Measurements from ENCODE around the gene ALK.

ALK gene

DNA sequence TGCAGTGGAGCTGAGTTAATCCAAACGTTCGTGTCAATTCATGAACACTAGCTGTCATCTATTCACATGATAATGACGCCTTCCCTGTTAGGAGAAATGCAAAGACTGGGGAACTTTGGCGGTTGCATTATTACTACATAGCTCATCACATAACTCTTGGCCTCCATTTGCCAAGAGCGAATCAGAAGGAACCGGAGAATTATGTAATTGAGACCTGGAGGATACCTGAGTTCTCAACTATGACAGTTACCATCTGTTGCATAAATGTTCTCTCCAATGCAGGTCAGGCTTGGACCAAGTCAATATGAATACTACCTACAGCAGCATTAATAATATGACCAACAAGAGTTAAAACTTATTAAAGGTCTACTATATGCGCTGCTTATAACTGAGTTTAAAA, 531.7 kb downstream of the ALK start:
- TF ChIP-seq, protein P1, sequence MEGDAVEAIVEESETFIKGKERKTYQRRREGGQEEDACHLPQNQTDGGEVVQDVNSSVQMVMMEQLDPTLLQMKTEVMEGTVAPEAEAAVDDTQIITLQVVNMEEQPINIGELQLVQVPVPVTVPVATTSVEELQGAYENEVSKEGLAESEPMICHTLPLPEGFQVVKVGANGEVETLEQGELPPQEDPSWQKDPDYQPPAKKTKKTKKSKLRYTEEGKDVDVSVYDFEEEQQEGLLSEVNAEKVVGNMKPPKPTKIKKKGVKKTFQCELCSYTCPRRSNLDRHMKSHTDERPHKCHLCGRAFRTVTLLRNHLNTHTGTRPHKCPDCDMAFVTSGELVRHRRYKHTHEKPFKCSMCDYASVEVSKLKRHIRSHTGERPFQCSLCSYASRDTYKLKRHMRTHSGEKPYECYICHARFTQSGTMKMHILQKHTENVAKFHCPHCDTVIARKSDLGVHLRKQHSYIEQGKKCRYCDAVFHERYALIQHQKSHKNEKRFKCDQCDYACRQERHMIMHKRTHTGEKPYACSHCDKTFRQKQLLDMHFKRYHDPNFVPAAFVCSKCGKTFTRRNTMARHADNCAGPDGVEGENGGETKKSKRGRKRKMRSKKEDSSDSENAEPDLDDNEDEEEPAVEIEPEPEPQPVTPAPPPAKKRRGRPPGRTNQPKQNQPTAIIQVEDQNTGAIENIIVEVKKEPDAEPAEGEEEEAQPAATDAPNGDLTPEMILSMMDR (conservative IDR thresholded peaks at IDR 0.05; ENCODE audit: low read depth, low read length), result no peak
- H3K36me3 ChIP-seq (ENCODE audit: insufficient read depth), result no peaks in the 10 kb centered on the region

DNA sequence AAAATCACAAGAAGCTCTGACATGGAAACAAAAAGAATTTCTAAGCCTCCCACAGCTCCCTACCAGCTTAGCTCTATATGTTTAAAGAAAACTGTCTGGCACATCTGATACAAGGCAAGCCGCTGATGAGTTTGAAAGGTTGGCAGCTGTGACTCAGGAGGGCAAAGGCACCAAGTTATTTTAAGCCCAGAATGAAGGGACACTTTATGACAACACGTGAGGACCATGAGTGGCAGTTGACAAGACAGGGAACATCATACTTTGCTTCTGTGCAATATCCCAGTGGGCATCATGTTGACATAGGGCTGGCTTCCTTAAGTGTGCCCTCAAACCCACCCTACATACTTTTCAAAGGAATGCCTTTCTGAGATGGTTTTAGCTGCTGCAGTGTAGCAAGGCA, 533.3 kb downstream of the ALK start:
- no peak overlapping the region for H2AFZ ChIP-seq (ENCODE audit: low read depth)
- no peak overlapping the region for H3K27ac ChIP-seq
- H3K4me1 ChIP-seq (ENCODE audit: low read depth, poor library complexity, severe bottlenecking), result no peaks in the 10 kb centered on the region
- no peak overlapping the region for H3K4me2 ChIP-seq
- no peaks in the 10 kb centered on the region for H3K79me2 ChIP-seq (ENCODE audit: insufficient read depth, low read depth)
- TF ChIP-seq, protein P1 (conservative IDR thresholded peaks at IDR 0.05; ENCODE audit: low read depth, low read length), result no peak
- H3K9ac ChIP-seq, result no peak overlapping the region
- H3K4me3 ChIP-seq (IDR thresholded peaks at IDR 0.05; ENCODE audit: insufficient read depth, low read depth, low read length), result no peak overlapping the region
- no peaks in the 10 kb centered on the region for H3K27me3 ChIP-seq (ENCODE audit: insufficient read depth, low read depth)
- H4K20me1 ChIP-seq (ENCODE audit: insufficient read depth), result no peaks in the 10 kb centered on the region
- no peaks in the 10 kb centered on the region for H3K36me3 ChIP-seq (ENCODE audit: insufficient read depth)

More for the DNA sequence above, 531.7 kb downstream of the ALK start:
- Histone ChIP-seq H3K4me2 (no peak overlapping the region), H3K27ac (no peak overlapping the region), H3K4me3 (IDR thresholded peaks at IDR 0.05; ENCODE audit: insufficient read depth, low read depth, low read length) (no peak overlapping the region), H3K79me2 (ENCODE audit: insufficient read depth, low read depth) (no peaks in the 10 kb centered on the region), H3K4me1 (ENCODE audit: low read depth, poor library complexity, severe bottlenecking) (no peaks in the 10 kb centered on the region), H3K9ac (no peak overlapping the region), H4K20me1 (ENCODE audit: insufficient read depth) (no peaks in the 10 kb centered on the region), H3K27me3 (ENCODE audit: insufficient read depth, low read depth) (no peaks in the 10 kb centered on the region), H2AFZ (ENCODE audit: low read depth) (no peak overlapping the region)

DNA sequence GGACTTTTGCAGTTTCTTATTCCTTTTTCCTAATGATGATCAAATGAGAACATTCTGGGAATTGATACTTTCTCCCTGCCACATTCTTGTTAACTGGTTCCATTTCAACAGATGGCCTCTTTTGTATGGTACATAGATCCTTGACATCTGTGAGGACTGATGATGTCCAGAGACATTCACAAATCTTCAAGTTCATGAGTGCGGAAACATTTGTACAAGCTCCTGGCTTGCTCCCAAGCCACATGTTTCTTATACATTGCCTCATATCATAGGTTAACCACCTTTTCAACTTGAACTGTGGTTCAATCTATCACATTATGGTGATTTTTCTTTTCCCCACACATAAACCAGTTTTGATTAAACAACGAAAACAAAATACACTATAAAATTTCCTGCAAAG, 538.9 kb downstream of the ALK start:
- Histone ChIP-seq H3K4me3 (IDR thresholded peaks at IDR 0.05; ENCODE audit: insufficient read depth, low read depth, low read length) (no peak overlapping the region), H3K4me1 (ENCODE audit: low read depth, poor library complexity, severe bottlenecking) (no peaks in the 10 kb centered on the region), H4K20me1 (ENCODE audit: insufficient read depth) (no peaks in the 10 kb centered on the region), H2AFZ (ENCODE audit: low read depth) (no peak overlapping the region), H3K79me2 (ENCODE audit: insufficient read depth, low read depth) (no peaks in the 10 kb centered on the region), H3K4me2 (no peak overlapping the region), H3K27me3 (ENCODE audit: insufficient read depth, low read depth) (no peaks in the 10 kb centered on the region), H3K36me3 (ENCODE audit: insufficient read depth) (no peaks in the 10 kb centered on the region), H3K27ac (no peak overlapping the region), H3K9ac (no peak overlapping the region)
- TF ChIP-seq, protein P1 (conservative IDR thresholded peaks at IDR 0.05; ENCODE audit: low read depth, low read length), result no peak

DNA sequence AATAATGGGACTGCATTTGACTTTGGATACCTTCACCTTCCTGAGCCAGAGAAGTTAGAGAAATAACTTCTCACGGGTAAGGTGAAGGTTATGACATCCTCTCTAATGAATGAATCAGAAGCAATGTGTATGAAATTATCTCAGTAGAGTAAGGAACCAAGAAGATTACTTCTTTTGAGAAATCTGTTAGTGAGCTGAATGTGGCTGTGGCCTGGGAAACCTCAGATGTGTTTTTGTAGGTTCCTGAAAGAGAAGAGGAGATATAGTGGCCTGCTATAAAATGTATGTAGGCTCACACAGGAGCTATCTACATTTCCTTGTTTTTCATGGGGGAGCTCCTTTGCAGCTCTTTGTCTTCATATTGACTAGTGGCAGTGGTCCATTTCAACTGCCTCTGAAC, 543.6 kb downstream of the ALK start:
- no peak overlapping the region for H2AFZ ChIP-seq (ENCODE audit: low read depth)

More for the DNA sequence above, 543.6 kb downstream of the ALK start:
- H3K79me2 ChIP-seq (ENCODE audit: insufficient read depth, low read depth), result no peaks in the 10 kb centered on the region
- H3K27ac ChIP-seq, result no peak overlapping the region
- H3K9ac ChIP-seq, result no peak overlapping the region
- TF ChIP-seq, protein P1 (conservative IDR thresholded peaks at IDR 0.05; ENCODE audit: low read depth, low read length), result no peak
- H4K20me1 ChIP-seq (ENCODE audit: insufficient read depth), result no peaks in the 10 kb centered on the region
- H3K4me2 ChIP-seq, result no peak overlapping the region
- H3K36me3 ChIP-seq (ENCODE audit: insufficient read depth), result no peaks in the 10 kb centered on the region
- no peaks in the 10 kb centered on the region for H3K4me1 ChIP-seq (ENCODE audit: low read depth, poor library complexity, severe bottlenecking)
- no peaks in the 10 kb centered on the region for H3K27me3 ChIP-seq (ENCODE audit: insufficient read depth, low read depth)
- H3K4me3 ChIP-seq (IDR thresholded peaks at IDR 0.05; ENCODE audit: insufficient read depth, low read depth, low read length), result no peak overlapping the region
